Endothelial cell of umbilical vein (primary cell): Measurements from ENCODE around the gene POLR2L. TPM values are rescaled to one million over a fixed set of nuclear protein-coding genes. Genes with fewer than 3 reads are reported as not detected.
A peak's percentile ranks its signal among the peaks of the same experiment; 100 is the strongest.

ENCODE experiments used
- BruUV-seq: library from RNA; stranded (reverse); fragments of 400-500 nt; replicated peaks from 2 replicates; lab custom pipeline; 2021; lab: Mats Ljungman, UMichigan
- CTCF ChIA-PET: fragments of 300-600, 350-600 bp; sonication (Branson Sonifier 250); formaldehyde crosslinking; loops from one replicate; lab custom pipeline; 2021; ENCODE audit warnings: antibody characterized with exemption, inconsistent platforms; lab: Charles Lee
- POLR2A ChIA-PET: fragments of 300-600, 350-600 bp; sonication (Branson Sonifier 250); formaldehyde crosslinking; loops from one replicate; lab custom pipeline; 2021; ENCODE audit warnings: antibody characterized with exemption, inconsistent platforms; lab: Charles Lee
- DNase-seq: peaks from one replicate; pipeline ENCODE4 v3.0.0-alpha.2; 2011; ENCODE audit warnings: low read depth, low spot score
- FAIRE-seq: peaks from 2 replicates; lab custom pipeline; 2011; peaks lifted over from hg19 to GRCh38; lab: Jason Lieb, UNC
- H2AFZ ChIP-seq: 2 replicates; pipeline ENCODE4 v1.6.0; 2012; ENCODE audit warnings: low read depth, low read length, control low read depth, inconsistent platforms
- H3K27ac ChIP-seq: 2 replicates; pipeline ENCODE4 v1.5.1; 2011; ENCODE audit warnings: low read depth, mild to moderate bottlenecking, control low read depth, low read length, moderate library complexity; ENCODE audit not compliant: insufficient read depth
- H3K27me3 ChIP-seq, 2 experiments: 2 replicates each; pipeline versions ENCODE4 v1.6.0 to v1.6.1; 2011; ENCODE audit warnings: low read length in 2 of 2, mixed read lengths in 1 of 2; ENCODE audit not compliant: control insufficient read depth in 2 of 2, insufficient read depth in 2 of 2
- H3K36me3 ChIP-seq, 2 experiments: 2 replicates in 1 of 2; 3 replicates in 1 of 2; pipeline ENCODE4 v1.5.1; 2011; ENCODE audit warnings: low read length in 2 of 2, mild to moderate bottlenecking in 1 of 2, moderate library complexity in 1 of 2; ENCODE audit not compliant: control insufficient read depth in 2 of 2, insufficient read depth in 2 of 2; ENCODE audit errors: extremely low read depth in 1 of 2
- H3K4me1 ChIP-seq: 3 replicates; pipeline ENCODE4 v1.5.1; 2011; ENCODE audit warnings: mild to moderate bottlenecking, low read length; ENCODE audit not compliant: control insufficient read depth, insufficient read depth; ENCODE audit errors: extremely low read depth
- H3K4me2 ChIP-seq: 2 replicates; pipeline ENCODE4 v1.6.1; 2011; ENCODE audit warnings: low read length, control low read depth, mixed read lengths; ENCODE audit not compliant: insufficient read depth
- H3K4me3 ChIP-seq, 3 experiments: fragments of 200-600 bp in 1 of 3; sonication (generic), shearing (Covaris generic) in 1 of 3; replicated peaks in 1 of 3; 2 replicates each; pipeline ENCODE4 v1.5.1; 2011 to 2016; ENCODE audit warnings: control low read depth in 3 of 3, low read length in 3 of 3, mild to moderate bottlenecking in 2 of 3, inconsistent platforms in 1 of 3, low read depth in 1 of 3, moderate library complexity in 1 of 3; ENCODE audit not compliant: insufficient read depth in 1 of 3
- H3K79me2 ChIP-seq: 2 replicates; pipeline ENCODE4 v1.6.0; 2012; ENCODE audit warnings: low read length, inconsistent platforms; ENCODE audit not compliant: control insufficient read depth, insufficient read depth
- H3K9ac ChIP-seq: replicated peaks from 2 replicates; pipeline ENCODE3; 2011; ENCODE audit warnings: low read length, control low read depth; ENCODE audit not compliant: insufficient read depth; ENCODE audit errors: extremely low read depth
- H3K9me1 ChIP-seq: replicated peaks from 3 replicates; pipeline ENCODE4 v1.6.0; 2011; ENCODE audit warnings: mild to moderate bottlenecking, low read length; ENCODE audit not compliant: control insufficient read depth, insufficient read depth; ENCODE audit errors: extremely low read depth
- H3K9me3 ChIP-seq: replicated peaks from 2 replicates; pipeline ENCODE4 v1.5.1; 2012; ENCODE audit warnings: low read length, inconsistent platforms; ENCODE audit not compliant: control insufficient read depth, insufficient read depth
- H4K20me1 ChIP-seq: replicated peaks from 2 replicates; pipeline ENCODE3; 2011; ENCODE audit warnings: mild to moderate bottlenecking, low read length; ENCODE audit not compliant: control insufficient read depth, insufficient read depth; ENCODE audit errors: extremely low read depth
- EZH2 ChIP-seq: IDR thresholded peaks from 2 replicates; pipeline ENCODE4 v1.6.1; 2012; ENCODE audit warnings: borderline replicate concordance, low read depth, mild to moderate bottlenecking, moderate library complexity, low read length, inconsistent platforms; ENCODE audit not compliant: severe bottlenecking
- FOS ChIP-seq: IDR thresholded peaks from 2 replicates; pipeline ENCODE4 v1.6.1; 2011; ENCODE audit warnings: mild to moderate bottlenecking, low read length, moderate library complexity, borderline replicate concordance; ENCODE audit not compliant: insufficient read depth
- GATA2 ChIP-seq: IDR thresholded peaks from 2 replicates; pipeline ENCODE4 v1.7.0; 2011; ENCODE audit warnings: low read depth, mild to moderate bottlenecking, moderate library complexity, mixed read lengths, low read length; ENCODE audit not compliant: insufficient read length, insufficient read depth
- JUN ChIP-seq: IDR thresholded peaks from 2 replicates; pipeline ENCODE4 v1.6.1; 2011; ENCODE audit warnings: borderline replicate concordance, low read depth; ENCODE audit not compliant: insufficient read length, insufficient read depth
- MYC ChIP-seq: IDR thresholded peaks from one replicate; pipeline ENCODE4 v1.6.1; 2011; ENCODE audit warnings: mild to moderate bottlenecking, low read depth, low read length
- POLR2A ChIP-seq: IDR thresholded peaks from 2 replicates; pipeline ENCODE4 v1.6.1; 2012; ENCODE audit warnings: low read depth, mild to moderate bottlenecking, control low read depth, low read length
- POLR2AphosphoS5 ChIP-seq: IDR thresholded peaks from 2 replicates; pipeline ENCODE4 v1.6.1; 2012; ENCODE audit warnings: low read depth, mild to moderate bottlenecking, control low read depth, low read length, moderate library complexity; ENCODE audit not compliant: insufficient read depth
- dilution Hi-C: fragments of 300-500 bp; cut with MboI; formaldehyde crosslinking; loops from one replicate; pipeline ENCODE4 v1.15.0; 2019; ENCODE audit warnings: low sequenced_read_pairs; ENCODE audit not compliant: extremely low pct_ligation_motif_present
- intact Hi-C: fragments of 100-400 bp; cut with micrococcal nuclease; formaldehyde crosslinking; loops from one replicate; pipeline ENCODE4 v1.10.0; 2022
- polyA plus RNA-seq, 4 experiments: library from polyadenylated mRNA; depleted of rRNA in 3 of 4; stranded (reverse) in 3 of 4; unstranded in 1 of 4; fragments of >200 nt; gene quantifications; 2 replicates each; pipeline versions ENCODE4 v1.2.1 to v1.2.3, GENCODE V29; 2011 to 2012; ENCODE audit warnings: missing spikeins in 1 of 4
- total RNA-seq: library from RNA; stranded (reverse); gene quantifications from 2 replicates; pipeline ENCODE4 v1.2.3, GENCODE V29; 2021
- TF ChIP-seq, protein P1 (sequence below), 2 donors: IDR thresholded peaks; 1 replicate in 1 of 2; 2 replicates in 1 of 2; pipeline ENCODE4 v1.5.1; 2011; ENCODE audit warnings: low read length in 2 of 2, mild to moderate bottlenecking in 2 of 2, moderate library complexity in 2 of 2, control low read depth in 1 of 2, inconsistent platforms in 1 of 2, low read depth in 1 of 2; ENCODE audit not compliant: insufficient read depth in 1 of 2; ENCODE audit errors: extremely low read depth in 1 of 2
- TF ChIP-seq, protein P2 (sequence below): IDR thresholded peaks from 2 replicates; pipeline ENCODE4 v1.6.1; 2011; ENCODE audit not compliant: insufficient read depth, insufficient read length

Gene POLR2L
- total and polyA plus RNA-seq, 2 donors (not counting 3 experiments of a cell fraction or from before 2014, with no cell fraction given): 146 to 259 TPM

DNA sequence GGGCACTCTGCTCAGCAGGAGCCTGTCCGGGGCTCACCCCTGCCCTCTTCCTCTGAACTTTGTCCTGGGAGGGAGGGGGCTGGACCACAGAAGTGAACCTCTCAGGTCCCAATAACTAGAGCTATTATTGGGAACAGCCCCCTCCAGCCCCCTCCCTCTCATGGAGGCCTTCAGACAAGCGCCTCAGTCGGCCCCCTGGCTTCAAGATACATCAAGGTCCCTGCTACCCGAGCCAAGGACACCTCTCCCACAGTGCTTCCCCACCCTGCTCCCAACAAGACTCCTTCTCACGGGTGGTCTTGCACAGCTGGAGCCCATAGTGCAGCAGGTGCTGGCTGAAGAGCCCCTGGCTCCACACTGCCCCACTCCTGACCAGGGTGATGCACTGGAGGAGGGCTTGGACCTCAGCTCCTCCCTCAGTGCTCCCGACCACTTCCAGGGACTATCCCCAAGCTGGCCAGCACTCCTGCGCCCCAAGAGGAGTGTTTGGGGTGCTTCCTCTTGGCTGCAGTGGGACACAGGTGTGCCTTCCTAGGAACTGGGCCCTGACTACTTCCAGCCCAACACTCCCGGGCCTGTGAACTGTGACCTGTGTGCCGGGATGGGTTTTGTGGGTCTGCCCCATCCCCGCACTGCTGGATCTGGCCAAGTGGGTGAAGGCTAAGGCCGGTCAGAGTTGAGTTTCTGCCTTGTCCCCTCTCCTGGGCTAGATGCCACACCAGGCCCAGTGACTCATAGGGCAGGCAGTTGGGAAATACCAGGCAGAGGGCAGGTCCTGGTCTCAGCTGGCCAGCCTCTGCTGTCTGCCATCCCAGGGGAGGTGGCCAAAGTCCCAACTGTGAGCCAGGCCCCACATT, 21.4 kb downstream of the POLR2L start:
- FAIRE-seq (peak; percentile 58), DNase-seq (peak; percentile 38)
- H3K9me3 ChIP-seq: no peaks in the 10 kb centered on the region
- H3K4me2 ChIP-seq: peak overlapping the region; percentile 63
- POLR2A ChIA-PET: interaction anchor here (0.6 to 3.3 kb wide), 4 partner anchors 8 to 24 kb away, joined by 3 to 23 read pairs (median 9); partner anchors contain the start of gene RPLP2
- H3K79me2 ChIP-seq: peaks cover 19% of the 10 kb centered on the region
- no peaks in the 10 kb centered on the region for H3K27me3 ChIP-seq
- H3K4me1 ChIP-seq: peaks cover 20% of the 10 kb centered on the region
- TF ChIP-seq, protein P1, sequence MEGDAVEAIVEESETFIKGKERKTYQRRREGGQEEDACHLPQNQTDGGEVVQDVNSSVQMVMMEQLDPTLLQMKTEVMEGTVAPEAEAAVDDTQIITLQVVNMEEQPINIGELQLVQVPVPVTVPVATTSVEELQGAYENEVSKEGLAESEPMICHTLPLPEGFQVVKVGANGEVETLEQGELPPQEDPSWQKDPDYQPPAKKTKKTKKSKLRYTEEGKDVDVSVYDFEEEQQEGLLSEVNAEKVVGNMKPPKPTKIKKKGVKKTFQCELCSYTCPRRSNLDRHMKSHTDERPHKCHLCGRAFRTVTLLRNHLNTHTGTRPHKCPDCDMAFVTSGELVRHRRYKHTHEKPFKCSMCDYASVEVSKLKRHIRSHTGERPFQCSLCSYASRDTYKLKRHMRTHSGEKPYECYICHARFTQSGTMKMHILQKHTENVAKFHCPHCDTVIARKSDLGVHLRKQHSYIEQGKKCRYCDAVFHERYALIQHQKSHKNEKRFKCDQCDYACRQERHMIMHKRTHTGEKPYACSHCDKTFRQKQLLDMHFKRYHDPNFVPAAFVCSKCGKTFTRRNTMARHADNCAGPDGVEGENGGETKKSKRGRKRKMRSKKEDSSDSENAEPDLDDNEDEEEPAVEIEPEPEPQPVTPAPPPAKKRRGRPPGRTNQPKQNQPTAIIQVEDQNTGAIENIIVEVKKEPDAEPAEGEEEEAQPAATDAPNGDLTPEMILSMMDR (IDR thresholded peaks at IDR 0.05; ENCODE audit: extremely low read depth in 1 of 2, insufficient read depth in 1 of 2, low read depth in 1 of 2, low read length in 2 of 2): no peak
- TF ChIP-seq GATA2 (no peak), JUN (no peak), POLR2A (peak; percentile 7), EZH2 (no peak), FOS (peak; percentile 20), MYC (no peak), POLR2AphosphoS5 (no peak)
- TF ChIP-seq, protein P2, sequence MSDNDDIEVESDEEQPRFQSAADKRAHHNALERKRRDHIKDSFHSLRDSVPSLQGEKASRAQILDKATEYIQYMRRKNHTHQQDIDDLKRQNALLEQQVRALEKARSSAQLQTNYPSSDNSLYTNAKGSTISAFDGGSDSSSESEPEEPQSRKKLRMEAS: no peak
- CTCF ChIA-PET: no interaction called here
- intact Hi-C loops (no loop called here), dilution Hi-C loops (no loop called here)
- H3K4me3 ChIP-seq: peak overlapping the region in 2 of 3 experiments; percentile 52 to 79
- peak overlapping the region; percentile 94 for H3K9ac ChIP-seq
- BruUV-seq: TSS peak; percentile 9
- peaks cover 4 to 17% of the 10 kb centered on the region in 2 experiments for H3K36me3 ChIP-seq
- no peaks in the 10 kb centered on the region for H4K20me1 ChIP-seq
- peak overlapping the region; percentile 89 for H3K27ac ChIP-seq
- no peak overlapping the region for H2AFZ ChIP-seq
- H3K9me1 ChIP-seq: no peaks in the 10 kb centered on the region
